ENCODE measurements around the gene CABP2.

Gene CABP2

DNA sequence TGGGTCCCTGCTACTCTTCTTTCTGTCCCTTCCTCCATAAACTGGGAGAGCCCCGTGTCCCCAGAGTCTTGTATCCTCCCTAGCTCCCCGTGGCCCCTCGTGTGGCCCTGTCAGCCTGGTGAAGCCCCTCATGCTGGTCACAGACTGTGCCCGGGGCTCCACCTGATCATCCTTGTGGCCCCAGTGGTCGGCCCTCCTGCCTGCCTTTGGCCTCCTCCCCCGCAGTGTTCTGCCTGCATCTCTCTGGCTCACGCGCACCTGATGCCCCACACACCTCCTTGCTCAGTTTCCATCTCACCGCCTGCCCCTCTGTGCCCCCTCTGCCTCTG, 1.2 kb upstream of the CABP2 start (continued):
- TF ChIP-seq, protein P1, sequence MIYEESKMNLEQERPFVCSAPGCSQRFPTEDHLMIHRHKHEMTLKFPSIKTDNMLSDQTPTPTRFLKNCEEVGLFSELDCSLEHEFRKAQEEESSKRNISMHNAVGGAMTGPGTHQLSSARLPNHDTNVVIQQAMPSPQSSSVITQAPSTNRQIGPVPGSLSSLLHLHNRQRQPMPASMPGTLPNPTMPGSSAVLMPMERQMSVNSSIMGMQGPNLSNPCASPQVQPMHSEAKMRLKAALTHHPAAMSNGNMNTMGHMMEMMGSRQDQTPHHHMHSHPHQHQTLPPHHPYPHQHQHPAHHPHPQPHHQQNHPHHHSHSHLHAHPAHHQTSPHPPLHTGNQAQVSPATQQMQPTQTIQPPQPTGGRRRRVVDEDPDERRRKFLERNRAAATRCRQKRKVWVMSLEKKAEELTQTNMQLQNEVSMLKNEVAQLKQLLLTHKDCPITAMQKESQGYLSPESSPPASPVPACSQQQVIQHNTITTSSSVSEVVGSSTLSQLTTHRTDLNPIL (CRISPR knock-in tag; IDR thresholded peaks at IDR 0.05; ENCODE audit: low read depth): no peak
- TF ChIP-seq ISL1 (CRISPR knock-in tag; IDR thresholded peaks at IDR 0.05) (no peak), CSDC2 (CRISPR knock-in tag; IDR thresholded peaks at IDR 0.05) (no peak), PPARA (CRISPR knock-in tag; IDR thresholded peaks at IDR 0.05; ENCODE audit: borderline replicate concordance) (no peak), ZNF565 (CRISPR knock-in tag; conservative IDR thresholded peaks at IDR 0.05; ENCODE audit: low read depth) (no peak)

DNA sequence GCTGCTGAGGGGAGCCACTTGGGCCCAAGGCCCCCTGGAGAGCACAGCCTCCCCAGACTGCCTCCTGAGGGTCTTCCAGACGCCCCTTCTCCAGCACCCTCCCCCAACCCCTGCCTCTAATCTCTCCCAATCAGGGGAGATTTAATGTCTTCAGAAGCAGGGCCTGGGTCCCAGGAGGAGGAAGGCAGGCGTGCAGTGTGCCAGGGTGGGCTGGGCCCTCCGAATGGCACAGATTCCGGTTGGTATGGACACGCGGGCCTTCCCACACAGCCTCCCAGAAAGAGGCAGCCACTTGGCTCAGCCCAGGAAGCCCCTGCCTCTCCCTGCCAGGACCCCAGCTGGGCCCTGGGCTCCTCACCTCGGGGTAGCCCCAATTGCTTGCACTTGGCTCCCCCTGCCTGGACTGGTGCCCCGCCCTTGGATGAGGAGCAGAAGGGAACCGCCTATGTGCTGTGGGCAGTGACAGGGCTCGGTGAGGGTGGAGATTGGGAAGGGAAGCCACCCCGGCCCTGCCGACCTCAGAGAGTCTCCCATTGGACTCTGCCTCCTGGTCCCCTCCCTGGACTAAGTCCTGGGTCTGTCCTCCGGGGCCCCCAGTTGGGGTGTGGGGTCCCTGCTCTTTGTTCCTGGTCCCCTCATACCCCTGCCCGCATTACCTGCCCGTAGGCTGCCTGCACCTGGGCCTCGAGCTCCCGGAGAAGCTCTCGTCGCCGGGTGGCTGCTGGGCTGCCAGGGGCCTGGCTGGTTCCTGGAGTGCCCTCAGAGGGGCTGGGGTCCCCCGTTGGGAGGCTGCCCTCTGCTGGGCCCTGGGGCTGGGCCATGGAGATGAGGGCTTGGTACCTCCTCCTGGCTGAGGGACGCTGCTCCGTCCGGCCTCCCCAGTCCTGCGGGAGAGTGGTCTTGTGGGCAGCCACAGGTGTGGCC, 572 bp upstream of the CABP2 start:
- TF ChIP-seq ZNF565 (CRISPR knock-in tag; conservative IDR thresholded peaks at IDR 0.05; ENCODE audit: low read depth) (no peak), PPARA (CRISPR knock-in tag; IDR thresholded peaks at IDR 0.05; ENCODE audit: borderline replicate concordance) (no peak), RARB (CRISPR knock-in tag; IDR thresholded peaks at IDR 0.05) (no peak), BACH2 (CRISPR knock-in tag; IDR thresholded peaks at IDR 0.05; ENCODE audit: borderline replicate concordance) (no peak), ARNTL (CRISPR knock-in tag; IDR thresholded peaks at IDR 0.05; ENCODE audit: borderline replicate concordance, low read depth) (no peak), GLIS3 (CRISPR knock-in tag; IDR thresholded peaks at IDR 0.05) (no peak), ESRRG (CRISPR knock-in tag; IDR thresholded peaks at IDR 0.05) (no peak), OSR1 (CRISPR knock-in tag; IDR thresholded peaks at IDR 0.05) (no peak), SNAI2 (CRISPR knock-in tag; IDR thresholded peaks at IDR 0.05) (no peak), TOX (CRISPR knock-in tag; IDR thresholded peaks at IDR 0.05; ENCODE audit: borderline replicate concordance) (no peak), TCF4 (CRISPR knock-in tag; IDR thresholded peaks at IDR 0.05; ENCODE audit: borderline replicate concordance) (no peak), ZFP30 (CRISPR knock-in tag; IDR thresholded peaks at IDR 0.05) (no peak), ZNF8 (CRISPR knock-in tag; IDR thresholded peaks at IDR 0.05) (no peak)
- TF ChIP-seq, protein P1 (CRISPR knock-in tag; IDR thresholded peaks at IDR 0.05; ENCODE audit: low read depth): no peak
- TF ChIP-seq, protein P2, sequence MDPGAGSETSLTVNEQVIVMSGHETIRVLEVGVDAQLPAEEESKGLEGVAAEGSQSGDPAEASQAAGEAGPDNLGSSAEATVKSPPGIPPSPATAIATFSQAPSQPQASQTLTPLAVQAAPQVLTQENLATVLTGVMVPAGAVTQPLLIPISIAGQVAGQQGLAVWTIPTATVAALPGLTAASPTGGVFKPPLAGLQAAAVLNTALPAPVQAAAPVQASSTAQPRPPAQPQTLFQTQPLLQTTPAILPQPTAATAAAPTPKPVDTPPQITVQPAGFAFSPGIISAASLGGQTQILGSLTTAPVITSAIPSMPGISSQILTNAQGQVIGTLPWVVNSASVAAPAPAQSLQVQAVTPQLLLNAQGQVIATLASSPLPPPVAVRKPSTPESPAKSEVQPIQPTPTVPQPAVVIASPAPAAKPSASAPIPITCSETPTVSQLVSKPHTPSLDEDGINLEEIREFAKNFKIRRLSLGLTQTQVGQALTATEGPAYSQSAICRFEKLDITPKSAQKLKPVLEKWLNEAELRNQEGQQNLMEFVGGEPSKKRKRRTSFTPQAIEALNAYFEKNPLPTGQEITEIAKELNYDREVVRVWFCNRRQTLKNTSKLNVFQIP (CRISPR knock-in tag; IDR thresholded peaks at IDR 0.05; ENCODE audit: borderline replicate concordance, low read depth): no peak
- TF ChIP-seq, protein P3, sequence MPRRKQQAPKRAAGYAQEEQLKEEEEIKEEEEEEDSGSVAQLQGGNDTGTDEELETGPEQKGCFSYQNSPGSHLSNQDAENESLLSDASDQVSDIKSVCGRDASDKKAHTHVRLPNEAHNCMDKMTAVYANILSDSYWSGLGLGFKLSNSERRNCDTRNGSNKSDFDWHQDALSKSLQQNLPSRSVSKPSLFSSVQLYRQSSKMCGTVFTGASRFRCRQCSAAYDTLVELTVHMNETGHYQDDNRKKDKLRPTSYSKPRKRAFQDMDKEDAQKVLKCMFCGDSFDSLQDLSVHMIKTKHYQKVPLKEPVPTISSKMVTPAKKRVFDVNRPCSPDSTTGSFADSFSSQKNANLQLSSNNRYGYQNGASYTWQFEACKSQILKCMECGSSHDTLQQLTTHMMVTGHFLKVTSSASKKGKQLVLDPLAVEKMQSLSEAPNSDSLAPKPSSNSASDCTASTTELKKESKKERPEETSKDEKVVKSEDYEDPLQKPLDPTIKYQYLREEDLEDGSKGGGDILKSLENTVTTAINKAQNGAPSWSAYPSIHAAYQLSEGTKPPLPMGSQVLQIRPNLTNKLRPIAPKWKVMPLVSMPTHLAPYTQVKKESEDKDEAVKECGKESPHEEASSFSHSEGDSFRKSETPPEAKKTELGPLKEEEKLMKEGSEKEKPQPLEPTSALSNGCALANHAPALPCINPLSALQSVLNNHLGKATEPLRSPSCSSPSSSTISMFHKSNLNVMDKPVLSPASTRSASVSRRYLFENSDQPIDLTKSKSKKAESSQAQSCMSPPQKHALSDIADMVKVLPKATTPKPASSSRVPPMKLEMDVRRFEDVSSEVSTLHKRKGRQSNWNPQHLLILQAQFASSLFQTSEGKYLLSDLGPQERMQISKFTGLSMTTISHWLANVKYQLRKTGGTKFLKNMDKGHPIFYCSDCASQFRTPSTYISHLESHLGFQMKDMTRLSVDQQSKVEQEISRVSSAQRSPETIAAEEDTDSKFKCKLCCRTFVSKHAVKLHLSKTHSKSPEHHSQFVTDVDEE (CRISPR knock-in tag; IDR thresholded peaks at IDR 0.05): no peak

DNA sequence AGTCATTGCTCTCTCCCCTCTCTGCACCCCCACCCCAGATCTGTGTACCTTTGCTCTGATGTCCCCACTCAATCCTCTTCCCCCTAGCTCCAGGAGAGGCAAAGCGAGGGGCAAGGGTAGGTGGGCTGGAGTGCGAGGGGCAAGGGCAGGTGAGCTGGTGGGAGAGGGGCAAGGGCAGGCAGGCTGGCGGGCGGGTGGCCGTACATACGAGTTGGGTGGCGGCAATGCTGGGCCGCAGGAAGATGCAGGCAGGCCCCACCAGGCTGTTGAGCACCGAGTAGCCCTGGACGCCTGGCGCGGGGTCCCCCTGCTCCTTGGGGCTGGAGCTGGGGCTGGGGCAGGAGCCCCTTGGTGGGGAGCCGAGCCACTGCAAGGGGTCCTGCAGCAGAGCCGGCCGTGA, 908 bp downstream of the CABP2 start:
- no peak for ATAC-seq
- TF ChIP-seq, protein P4, sequence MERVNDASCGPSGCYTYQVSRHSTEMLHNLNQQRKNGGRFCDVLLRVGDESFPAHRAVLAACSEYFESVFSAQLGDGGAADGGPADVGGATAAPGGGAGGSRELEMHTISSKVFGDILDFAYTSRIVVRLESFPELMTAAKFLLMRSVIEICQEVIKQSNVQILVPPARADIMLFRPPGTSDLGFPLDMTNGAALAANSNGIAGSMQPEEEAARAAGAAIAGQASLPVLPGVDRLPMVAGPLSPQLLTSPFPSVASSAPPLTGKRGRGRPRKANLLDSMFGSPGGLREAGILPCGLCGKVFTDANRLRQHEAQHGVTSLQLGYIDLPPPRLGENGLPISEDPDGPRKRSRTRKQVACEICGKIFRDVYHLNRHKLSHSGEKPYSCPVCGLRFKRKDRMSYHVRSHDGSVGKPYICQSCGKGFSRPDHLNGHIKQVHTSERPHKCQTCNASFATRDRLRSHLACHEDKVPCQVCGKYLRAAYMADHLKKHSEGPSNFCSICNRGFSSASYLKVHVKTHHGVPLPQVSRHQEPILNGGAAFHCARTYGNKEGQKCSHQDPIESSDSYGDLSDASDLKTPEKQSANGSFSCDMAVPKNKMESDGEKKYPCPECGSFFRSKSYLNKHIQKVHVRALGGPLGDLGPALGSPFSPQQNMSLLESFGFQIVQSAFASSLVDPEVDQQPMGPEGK (CRISPR knock-in tag; IDR thresholded peaks at IDR 0.05; ENCODE audit: borderline replicate concordance): no peak
- TF ChIP-seq ZFP3 (CRISPR knock-in tag; IDR thresholded peaks at IDR 0.05): no peak
- no peak for TF ChIP-seq ZFP30 (CRISPR knock-in tag; IDR thresholded peaks at IDR 0.05)
- no peak for TF ChIP-seq TCF4 (CRISPR knock-in tag; IDR thresholded peaks at IDR 0.05; ENCODE audit: borderline replicate concordance)
- TF ChIP-seq, protein P1 (CRISPR knock-in tag; IDR thresholded peaks at IDR 0.05; ENCODE audit: low read depth): no peak
- TF ChIP-seq, protein P3 (CRISPR knock-in tag; IDR thresholded peaks at IDR 0.05): no peak
- no peak for TF ChIP-seq TOX (CRISPR knock-in tag; IDR thresholded peaks at IDR 0.05; ENCODE audit: borderline replicate concordance)
- no peak for TF ChIP-seq SNAI2 (CRISPR knock-in tag; IDR thresholded peaks at IDR 0.05)
- no peak for TF ChIP-seq CSDC2 (CRISPR knock-in tag; IDR thresholded peaks at IDR 0.05)
- TF ChIP-seq ESRRG (CRISPR knock-in tag; IDR thresholded peaks at IDR 0.05): no peak
- no peak for TF ChIP-seq ZNF565 (CRISPR knock-in tag; conservative IDR thresholded peaks at IDR 0.05; ENCODE audit: low read depth)
- TF ChIP-seq PPARA (CRISPR knock-in tag; IDR thresholded peaks at IDR 0.05; ENCODE audit: borderline replicate concordance): no peak

More for the DNA sequence above, 572 bp upstream of the CABP2 start:
- ATAC-seq: no peak
